ENCODE measurements around the gene EPB41L4B.

Gene EPB41L4B

GRCh38 chr9:109192732-109193361 is 128.0 kb downstream of the EPB41L4B start:
- DNase-seq, result peak; percentile 67

GRCh38 chr9:109191746-109192145 is 129.1 kb downstream of the EPB41L4B start:
- DNase-seq, result no peak

DNA sequence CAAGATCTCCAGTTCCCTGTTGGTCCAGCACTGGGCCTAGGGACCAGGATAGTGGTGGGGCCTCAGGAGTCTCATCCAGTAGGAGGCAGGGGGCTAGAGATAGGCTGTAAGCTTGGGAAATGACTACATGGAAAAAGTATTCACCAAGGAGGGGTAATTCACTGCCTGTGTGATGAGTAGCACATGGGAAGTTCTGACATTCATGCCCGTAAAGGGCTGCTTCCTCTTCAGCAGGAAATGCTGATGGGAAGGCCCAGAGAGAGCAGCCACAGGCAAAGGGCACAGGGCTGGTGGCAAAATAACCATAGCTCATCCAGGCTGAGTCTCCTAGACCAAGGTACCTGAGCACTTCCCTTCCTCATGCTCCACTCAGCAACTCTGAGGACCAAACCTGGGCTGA is 130.7 kb downstream of the EPB41L4B start:
- no peak for DNase-seq

DNA sequence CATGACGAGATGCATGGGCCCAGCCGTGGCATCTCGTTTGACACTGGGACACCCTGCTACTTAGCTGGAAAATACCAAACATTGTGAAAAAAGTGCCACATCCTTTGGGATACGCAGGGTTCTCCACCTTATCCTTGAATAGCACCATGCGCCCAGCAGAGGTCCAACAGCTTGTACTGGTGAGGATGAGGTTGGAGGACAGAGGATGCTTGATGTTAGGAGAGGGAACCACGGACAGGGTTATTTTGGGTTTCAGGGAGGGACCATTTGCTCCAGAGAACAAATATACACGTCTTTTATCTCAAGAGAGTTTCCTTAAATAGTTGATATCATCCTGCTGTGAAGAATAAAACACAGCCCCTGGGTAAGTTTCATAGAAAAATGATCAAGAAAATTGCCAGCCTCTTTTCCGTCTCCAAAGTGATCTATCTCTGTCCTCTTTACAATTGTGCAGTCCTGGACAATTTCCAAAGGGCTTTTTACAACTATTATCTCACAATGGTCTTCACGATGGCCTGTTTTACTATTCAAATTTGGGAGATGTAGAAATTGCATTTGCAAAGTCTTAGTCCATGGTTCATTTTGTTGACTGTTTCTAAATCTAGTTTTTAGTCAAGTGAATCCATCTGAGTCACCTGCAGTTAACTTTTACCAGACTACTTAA is 133.9 kb downstream of the EPB41L4B start:
- DNase-seq, result peak; percentile 80

- DNase-seq, result peak; percentile 86
Measured at GRCh38 chr9:109182940-109183798, 137.7 kb downstream of the EPB41L4B start.

GRCh38 chr9:109182550-109182939 is 138.3 kb downstream of the EPB41L4B start:
- peak; percentile 32 for DNase-seq

DNA sequence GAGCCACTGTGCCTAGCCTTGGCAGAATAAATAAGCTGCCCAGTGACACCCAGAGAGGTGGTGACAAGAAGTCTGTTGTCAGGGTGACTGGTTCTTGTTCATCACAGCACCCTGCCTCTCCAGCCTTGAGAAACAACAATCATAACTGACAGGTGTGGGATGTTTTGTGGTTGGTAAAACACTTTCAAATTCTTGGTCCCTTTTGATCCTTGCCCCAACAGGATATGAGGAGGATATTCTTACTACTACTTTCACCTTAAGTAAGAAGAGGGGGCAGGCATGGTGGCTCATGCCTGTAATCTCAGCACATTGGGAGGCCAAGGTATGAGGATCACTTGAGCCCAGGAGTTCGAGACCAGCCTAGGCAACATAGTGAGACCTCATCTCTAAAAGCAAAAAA is 139.6 kb downstream of the EPB41L4B start:
- DNase-seq, result no peak

DNA sequence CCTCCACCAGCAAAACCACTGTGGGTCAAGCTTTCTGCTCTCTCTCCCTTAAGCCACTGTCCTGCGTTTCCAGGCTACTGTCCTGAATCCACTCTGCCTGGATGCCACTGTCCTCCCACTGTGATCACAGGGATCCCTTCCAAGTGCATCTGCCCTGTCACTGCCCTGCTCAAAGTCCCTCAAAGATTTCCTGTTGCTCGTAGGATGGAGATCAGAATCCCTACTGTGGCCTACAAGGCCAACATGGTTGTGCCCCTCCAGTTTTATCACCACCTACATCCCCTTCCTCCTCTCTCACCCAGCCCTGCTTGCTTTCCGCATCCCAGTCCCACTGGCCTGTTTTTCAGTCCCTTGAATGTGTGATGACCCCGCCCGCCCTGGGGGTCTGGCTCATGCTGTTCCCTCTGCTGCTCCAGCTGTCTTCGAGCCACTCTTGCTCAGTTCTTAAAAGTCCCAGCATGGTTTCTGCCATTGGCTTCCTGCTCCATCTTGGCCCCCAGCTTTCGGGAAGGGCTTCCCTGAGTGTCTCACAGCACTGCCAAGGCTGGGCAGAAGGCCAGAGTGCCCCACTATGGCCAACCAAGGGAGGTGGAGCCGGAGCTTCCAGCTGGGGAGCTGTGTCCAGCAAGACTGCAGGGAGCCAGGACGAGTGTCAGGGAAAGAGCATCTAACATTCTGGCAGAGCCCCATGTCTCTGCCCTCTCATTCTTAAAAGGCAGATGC is 140.9 kb downstream of the EPB41L4B start:
- DNase-seq, result peak; percentile 23

- DNase-seq, result no peak
Measured at GRCh38 chr9:109176963-109177362, 143.9 kb downstream of the EPB41L4B start.

DNA sequence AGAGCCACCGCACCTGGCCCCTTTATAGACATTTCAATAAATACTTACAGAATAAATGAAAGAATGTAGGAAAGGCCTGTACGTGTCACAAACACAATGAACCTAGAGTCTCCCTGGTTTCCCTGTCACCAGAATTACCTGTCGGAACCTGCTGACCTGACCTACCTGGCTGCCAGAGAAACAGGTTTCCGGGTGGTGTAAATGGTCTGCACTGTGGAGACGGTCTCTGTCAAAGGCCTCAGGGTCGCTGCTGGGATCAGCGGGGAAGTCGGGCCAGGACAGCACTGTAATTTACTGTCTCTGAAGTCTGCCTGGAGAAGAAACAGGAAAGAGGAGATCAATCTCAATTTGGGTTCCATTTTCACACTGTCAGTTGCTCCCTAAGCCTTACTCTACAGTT is 144.5 kb downstream of the EPB41L4B start:
- DNase-seq, result no peak

GRCh38 chr9:109172935-109173334 is 147.9 kb downstream of the EPB41L4B start:
- DNase-seq, result no peak

GRCh38 chr9:109171926-109172325 is 148.9 kb downstream of the EPB41L4B start:
- DNase-seq, result no peak

- no peak for DNase-seq
Measured at GRCh38 chr9:109168170-109168569, 152.7 kb downstream of the EPB41L4B start.

DNA sequence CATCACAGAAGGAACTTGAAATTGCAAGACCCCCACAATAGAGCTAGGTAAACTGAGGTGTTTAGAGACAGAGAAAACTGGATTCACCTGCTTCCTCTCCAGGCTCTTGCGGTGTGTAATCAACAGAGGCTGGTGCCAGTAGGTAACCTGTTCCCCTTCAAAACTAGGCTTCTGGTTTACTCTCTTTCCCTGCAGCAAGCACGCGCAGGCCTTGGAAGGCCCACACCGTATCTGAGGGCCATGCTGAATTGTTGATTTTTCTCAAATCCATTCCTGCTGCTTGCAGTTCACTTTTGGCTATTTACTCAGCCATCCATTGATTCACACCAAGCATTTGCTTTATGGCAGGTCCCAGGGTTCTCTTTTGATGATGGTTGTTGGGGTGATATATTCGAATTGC is 153.1 kb downstream of the EPB41L4B start:
- DNase-seq, result peak; percentile 54

DNA sequence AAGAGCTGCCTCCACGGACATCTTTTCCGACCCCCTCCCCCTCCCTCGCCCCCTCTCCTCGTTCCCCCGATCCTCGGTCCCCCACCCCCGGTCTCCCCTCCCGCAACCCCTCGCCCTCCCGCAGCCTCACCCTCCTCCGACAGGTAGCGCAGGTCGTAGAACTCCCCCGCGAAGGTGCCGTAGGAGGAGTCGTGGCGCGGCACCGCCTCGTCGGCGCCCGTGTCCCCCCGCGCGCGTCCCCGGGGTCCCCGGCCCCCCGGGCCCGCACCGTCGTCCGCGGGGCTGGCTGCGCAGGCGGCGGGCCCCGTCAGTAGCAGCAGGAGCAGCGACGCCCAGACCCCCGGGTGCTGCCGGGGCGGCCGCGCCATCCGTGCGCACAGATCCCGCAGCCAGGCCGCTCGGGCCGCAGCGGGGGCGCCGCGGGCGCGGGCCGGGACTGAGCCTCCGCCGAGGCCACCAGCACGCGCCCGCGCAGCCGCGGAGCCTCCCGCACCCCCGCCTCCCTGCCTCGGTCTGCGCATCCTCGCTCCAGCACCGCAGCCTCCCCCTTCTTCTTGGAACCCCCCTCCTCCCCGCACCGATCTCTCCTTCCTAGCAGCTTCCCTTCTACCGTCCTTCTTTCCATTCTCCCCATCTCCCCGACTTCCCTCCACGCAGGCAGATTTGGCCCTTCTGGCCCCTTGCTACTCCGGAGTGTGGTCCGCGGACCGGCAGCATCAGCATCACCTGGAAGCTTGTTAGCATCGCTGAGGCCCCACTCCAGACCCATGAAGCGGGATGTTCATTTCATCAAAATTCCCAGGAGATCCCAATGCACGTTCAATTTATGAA is 153.9 kb downstream of the EPB41L4B start, which contains the start of gene FRRS1L:
Gene FRRS1L, minus strand, starts transcription at position 479 of the 831 bp plus-strand sequence. Its CDS starts 111 bp downstream, at position 368.
- peak; percentile 82 for DNase-seq

- peak; percentile 96 for DNase-seq
Measured at GRCh38 chr9:109166171-109166770, 154.6 kb downstream of the EPB41L4B start.

GRCh38 chr9:109164042-109164441 is 156.8 kb downstream of the EPB41L4B start:
- no peak for DNase-seq

- no peak for DNase-seq
Measured at GRCh38 chr9:109163194-109163593, 157.7 kb downstream of the EPB41L4B start.

GRCh38 chr9:109162677-109163076 is 158.2 kb downstream of the EPB41L4B start:
- DNase-seq, result no peak

DNA sequence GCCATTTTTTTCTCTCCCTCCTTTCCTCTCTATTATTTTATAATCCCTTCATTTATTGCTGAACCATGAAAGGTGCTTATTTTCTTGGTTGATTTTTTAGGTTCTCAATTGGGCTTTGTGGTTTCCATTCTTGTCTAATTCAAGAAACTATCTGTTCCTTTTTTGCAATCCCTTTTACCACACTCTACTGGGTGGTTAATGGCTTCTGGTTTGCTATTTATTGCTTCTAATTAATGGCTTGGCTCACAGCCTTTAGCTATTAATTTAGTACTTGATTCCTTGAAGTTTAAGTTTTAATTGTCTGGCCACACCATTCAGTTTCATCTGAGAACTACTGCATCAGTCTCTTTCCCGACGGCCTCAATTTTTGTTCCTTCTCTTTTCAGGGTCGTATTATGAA is 159.4 kb downstream of the EPB41L4B start:
- DNase-seq, result no peak

DNA sequence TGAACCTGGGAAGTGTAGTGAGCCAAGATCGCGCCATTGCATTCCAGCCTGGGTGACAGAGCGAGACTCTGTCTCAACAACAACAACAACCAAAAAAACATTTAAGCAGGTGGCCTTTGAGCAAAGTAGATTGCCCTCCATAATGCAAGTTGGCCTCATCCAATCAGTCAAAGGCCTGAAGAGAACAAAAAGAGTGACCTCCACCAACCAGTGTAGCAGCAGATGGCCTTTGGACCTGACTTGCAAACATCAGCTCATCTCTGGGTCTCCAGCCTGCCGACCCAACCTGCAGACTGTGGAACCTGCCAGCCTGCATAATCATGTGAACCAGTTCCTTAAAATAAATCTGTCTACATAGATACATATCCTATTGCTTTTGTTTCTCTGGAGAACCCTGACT is 161.3 kb downstream of the EPB41L4B start:
- no peak for DNase-seq

GRCh38 chr9:109158651-109159050 is 162.2 kb downstream of the EPB41L4B start:
- DNase-seq, result no peak
